Brain microvascular endothelial cell (primary cell): ENCODE results near the gene ABLIM2.

Experiments used
- DNase-seq: peaks from one replicate; pipeline ENCODE4 v3.0.0-alpha.2; 2020
- H3K27ac ChIP-seq: fragments of 250-450 bp; sonication (Bioruptor Pico); 2 replicates; pipeline ENCODE4 v1.5.1; 2020; ENCODE audit warnings: mild to moderate bottlenecking, moderate library complexity
- H3K27me3 ChIP-seq: fragments of 250-450 bp; sonication (Bioruptor Pico); replicated peaks from 2 replicates; pipeline ENCODE4 v1.5.1; 2020; ENCODE audit warnings: mild to moderate bottlenecking
- H3K36me3 ChIP-seq: fragments of 250-450 bp; sonication (Bioruptor Pico); replicated peaks from 2 replicates; pipeline ENCODE4 v1.5.1; 2020; ENCODE audit warnings: mild to moderate bottlenecking
- H3K4me3 ChIP-seq: 2 replicates; pipeline ENCODE4 v1.5.1; 2011; ENCODE audit warnings: low read depth, mild to moderate bottlenecking, control low read depth, low read length, moderate library complexity
- in situ Hi-C: cut with HindIII; loops from 2 replicates; pipeline ENCODE4 v1.10.0; 2017; ENCODE audit warnings: low sequenced_read_pairs, low pct_ligation_motif_present
- TF ChIP-seq, protein P1 (sequence below): IDR thresholded peaks from 2 replicates; pipeline ENCODE4 v1.5.1; 2011; ENCODE audit warnings: low read depth, mild to moderate bottlenecking, moderate library complexity, low read length, control low read depth, inconsistent platforms; ENCODE audit errors: missing control alignments

Gene ABLIM2

GRCh38 chr4:8066336-8066931, 92.2 kb downstream of the ABLIM2 start:
- Histone ChIP-seq H3K27ac (no peak overlapping the region), H3K36me3 (no peaks in the 10 kb centered on the region), H3K4me3 (no peak overlapping the region), H3K27me3 (peaks cover 2% of the 10 kb centered on the region)
- TF ChIP-seq, protein P1, sequence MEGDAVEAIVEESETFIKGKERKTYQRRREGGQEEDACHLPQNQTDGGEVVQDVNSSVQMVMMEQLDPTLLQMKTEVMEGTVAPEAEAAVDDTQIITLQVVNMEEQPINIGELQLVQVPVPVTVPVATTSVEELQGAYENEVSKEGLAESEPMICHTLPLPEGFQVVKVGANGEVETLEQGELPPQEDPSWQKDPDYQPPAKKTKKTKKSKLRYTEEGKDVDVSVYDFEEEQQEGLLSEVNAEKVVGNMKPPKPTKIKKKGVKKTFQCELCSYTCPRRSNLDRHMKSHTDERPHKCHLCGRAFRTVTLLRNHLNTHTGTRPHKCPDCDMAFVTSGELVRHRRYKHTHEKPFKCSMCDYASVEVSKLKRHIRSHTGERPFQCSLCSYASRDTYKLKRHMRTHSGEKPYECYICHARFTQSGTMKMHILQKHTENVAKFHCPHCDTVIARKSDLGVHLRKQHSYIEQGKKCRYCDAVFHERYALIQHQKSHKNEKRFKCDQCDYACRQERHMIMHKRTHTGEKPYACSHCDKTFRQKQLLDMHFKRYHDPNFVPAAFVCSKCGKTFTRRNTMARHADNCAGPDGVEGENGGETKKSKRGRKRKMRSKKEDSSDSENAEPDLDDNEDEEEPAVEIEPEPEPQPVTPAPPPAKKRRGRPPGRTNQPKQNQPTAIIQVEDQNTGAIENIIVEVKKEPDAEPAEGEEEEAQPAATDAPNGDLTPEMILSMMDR = no peak
- in situ Hi-C loops = no loop called here
- DNase-seq = no peak

DNA sequence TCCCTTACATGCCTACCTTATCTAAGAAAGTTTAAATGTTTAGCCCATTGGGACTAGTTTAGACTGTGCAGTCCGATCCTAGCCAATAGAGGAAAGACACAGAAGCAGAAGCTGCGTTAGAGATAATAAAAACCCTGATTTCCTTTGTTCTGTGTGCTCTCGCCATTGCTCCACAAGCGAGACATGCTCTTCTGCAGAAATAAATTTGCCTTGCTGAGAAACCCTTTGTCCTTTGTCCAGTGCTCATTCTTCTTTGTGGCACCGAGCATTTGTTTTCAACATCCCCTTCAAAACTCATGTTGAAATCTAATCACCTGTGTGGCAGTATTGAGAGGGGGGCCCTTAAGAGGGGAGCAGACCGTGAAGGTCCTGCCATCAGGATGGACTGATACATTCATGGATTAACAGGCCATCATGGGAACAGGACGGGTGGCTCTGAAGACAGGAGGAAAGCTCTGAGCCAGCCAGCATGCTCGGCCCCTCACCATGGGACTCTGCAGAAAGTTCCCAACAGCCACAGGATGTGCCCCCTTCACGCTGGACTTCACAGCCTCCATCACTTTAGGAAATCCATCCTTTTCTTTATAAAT, 94.5 kb downstream of the ABLIM2 start:
- no peaks in the 10 kb centered on the region for H3K36me3 ChIP-seq
- TF ChIP-seq, protein P1 = no peak
- in situ Hi-C loops = no loop called here
- H3K27me3 ChIP-seq = no peaks in the 10 kb centered on the region
- no peak for DNase-seq
- no peak overlapping the region for H3K4me3 ChIP-seq
- H3K27ac ChIP-seq = no peak overlapping the region

DNA sequence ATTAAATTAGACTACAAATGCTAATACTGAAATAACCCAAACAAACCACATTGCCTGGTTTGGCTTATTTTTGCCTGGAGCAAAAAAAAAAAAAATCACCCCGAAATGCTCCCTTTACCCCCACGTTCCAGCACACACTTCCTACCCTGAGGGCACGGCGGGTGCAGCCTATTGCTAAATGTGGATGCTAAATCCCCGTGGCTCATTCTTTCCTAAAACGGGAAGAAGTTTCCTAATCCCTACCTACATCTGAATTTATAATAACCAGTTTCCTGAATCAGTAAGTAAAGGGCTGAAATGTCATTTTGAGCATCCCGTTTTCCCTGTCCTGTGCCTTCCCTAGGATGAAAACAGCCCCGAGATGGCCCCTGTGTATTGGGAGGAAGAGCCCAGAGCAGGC, 97.0 kb downstream of the ABLIM2 start:
- Histone ChIP-seq H3K27ac (no peak overlapping the region), H3K36me3 (no peaks in the 10 kb centered on the region), H3K4me3 (no peak overlapping the region), H3K27me3 (no peaks in the 10 kb centered on the region)
- DNase-seq = no peak
- in situ Hi-C loops = no loop called here
- TF ChIP-seq, protein P1 = no peak

DNA sequence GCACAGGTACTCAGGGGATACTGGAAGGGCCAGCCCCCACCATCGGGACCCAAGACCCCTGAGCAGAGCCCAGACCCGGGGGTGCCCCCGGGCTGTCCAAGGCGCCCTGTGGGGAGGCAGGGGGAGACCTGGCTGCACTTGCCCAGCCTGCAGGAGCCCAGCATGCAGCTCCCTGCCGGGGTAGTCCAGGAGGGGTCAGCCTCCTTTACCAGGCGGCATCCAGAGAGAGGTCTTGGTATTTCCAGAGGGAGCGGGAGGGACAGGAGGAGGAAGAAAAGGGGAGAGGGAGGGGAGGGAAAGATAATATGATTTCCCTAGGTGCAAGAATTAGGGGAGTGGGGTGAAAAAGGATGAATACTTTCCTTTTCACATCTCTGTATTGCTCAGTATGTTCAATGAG, 97.5 kb downstream of the ABLIM2 start:
- Histone ChIP-seq H3K36me3 (no peaks in the 10 kb centered on the region), H3K27ac (no peak overlapping the region), H3K4me3 (no peak overlapping the region), H3K27me3 (no peaks in the 10 kb centered on the region)
- DNase-seq = no peak
- in situ Hi-C loops = no loop called here
- TF ChIP-seq, protein P1 = no peak

GRCh38 chr4:8060632-8061031, 98.0 kb downstream of the ABLIM2 start:
- DNase-seq = no peak
- in situ Hi-C loops = no loop called here
- Histone ChIP-seq H3K4me3 (no peak overlapping the region), H3K36me3 (no peaks in the 10 kb centered on the region), H3K27ac (no peak overlapping the region), H3K27me3 (no peaks in the 10 kb centered on the region)
- TF ChIP-seq, protein P1 = no peak

DNA sequence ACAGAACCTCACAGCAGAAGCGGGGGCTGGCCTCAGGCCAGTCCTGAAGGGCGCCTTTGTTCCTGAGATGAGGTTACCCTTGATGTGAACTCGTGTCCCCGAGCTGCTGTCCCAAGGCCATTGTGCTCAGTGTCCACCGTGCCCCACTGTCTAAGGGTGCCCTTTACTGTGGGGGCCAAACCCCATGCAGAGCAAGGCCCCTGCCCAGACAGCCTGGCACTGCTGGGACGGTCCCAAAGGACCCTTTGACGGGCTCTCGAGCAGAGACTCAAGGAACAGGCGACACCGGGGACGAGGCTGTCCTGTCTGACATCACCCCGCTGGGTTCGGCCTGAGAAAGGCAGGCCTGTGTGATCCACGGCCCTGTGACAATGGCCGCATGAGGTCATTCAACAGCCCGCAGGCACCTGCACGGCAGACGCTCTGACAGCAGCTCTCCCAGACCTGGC, 100.6 kb downstream of the ABLIM2 start:
- Histone ChIP-seq H3K4me3 (no peak overlapping the region), H3K27me3 (no peaks in the 10 kb centered on the region), H3K36me3 (no peaks in the 10 kb centered on the region), H3K27ac (no peak overlapping the region)
- no peak for DNase-seq
- in situ Hi-C loops = no loop called here
- TF ChIP-seq, protein P1 = no peak
